Measurements from ENCODE around the gene CREB3. TPM values are rescaled to one million over a fixed set of nuclear protein-coding genes. Genes with fewer than 3 reads are reported as not detected.

The CREB3 gene, protein sequence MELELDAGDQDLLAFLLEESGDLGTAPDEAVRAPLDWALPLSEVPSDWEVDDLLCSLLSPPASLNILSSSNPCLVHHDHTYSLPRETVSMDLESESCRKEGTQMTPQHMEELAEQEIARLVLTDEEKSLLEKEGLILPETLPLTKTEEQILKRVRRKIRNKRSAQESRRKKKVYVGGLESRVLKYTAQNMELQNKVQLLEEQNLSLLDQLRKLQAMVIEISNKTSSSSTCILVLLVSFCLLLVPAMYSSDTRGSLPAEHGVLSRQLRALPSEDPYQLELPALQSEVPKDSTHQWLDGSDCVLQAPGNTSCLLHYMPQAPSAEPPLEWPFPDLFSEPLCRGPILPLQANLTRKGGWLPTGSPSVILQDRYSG
- total RNA-seq (2022; extraction: Qiagen RNA extraction; ENCODE audit: low read depth) = 55.1 to 65.3 TPM (median 58.7 TPM) in 5 replicates

DNA sequence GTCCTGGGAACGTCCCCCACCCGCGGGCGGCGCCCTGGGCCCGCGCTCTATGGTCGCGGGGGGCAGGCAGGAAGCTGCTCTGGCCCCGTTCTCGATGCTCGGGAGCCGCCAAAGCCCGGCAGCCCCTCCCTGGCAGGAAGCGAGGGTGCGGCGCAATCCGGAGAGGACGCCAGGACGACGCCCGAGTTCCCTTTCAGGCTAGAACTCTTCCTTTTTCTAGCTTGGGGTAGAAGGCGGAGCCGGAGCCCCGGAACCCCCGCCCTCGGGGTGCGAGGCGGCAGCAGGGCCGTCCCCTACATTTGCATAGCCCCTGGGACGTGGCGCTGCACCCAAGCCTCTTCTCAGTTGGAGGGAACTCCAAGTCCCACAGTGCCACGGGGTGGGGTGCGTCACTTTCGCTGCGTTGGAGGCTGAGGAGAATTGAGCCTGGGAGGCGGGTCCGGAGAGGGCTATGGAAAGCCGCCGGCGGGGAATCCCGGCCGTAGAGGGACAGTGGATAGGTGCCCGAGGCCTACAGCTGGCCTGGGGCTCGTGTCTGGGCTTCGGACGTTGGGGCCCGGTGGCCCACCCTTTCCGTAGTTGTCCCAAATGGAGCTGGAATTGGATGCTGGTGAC is at the start of gene CREB3, which contains the start of gene TLN1:
Gene CREB3, plus strand, starts transcription at position 482 of the 615 bp plus-strand sequence. Its CDS starts 107 bp downstream, at position 589.
Gene TLN1, minus strand, starts transcription at position 11 of the 615 bp plus-strand sequence. CDS start 6,501 bp downstream, outside the sequence.

DNA sequence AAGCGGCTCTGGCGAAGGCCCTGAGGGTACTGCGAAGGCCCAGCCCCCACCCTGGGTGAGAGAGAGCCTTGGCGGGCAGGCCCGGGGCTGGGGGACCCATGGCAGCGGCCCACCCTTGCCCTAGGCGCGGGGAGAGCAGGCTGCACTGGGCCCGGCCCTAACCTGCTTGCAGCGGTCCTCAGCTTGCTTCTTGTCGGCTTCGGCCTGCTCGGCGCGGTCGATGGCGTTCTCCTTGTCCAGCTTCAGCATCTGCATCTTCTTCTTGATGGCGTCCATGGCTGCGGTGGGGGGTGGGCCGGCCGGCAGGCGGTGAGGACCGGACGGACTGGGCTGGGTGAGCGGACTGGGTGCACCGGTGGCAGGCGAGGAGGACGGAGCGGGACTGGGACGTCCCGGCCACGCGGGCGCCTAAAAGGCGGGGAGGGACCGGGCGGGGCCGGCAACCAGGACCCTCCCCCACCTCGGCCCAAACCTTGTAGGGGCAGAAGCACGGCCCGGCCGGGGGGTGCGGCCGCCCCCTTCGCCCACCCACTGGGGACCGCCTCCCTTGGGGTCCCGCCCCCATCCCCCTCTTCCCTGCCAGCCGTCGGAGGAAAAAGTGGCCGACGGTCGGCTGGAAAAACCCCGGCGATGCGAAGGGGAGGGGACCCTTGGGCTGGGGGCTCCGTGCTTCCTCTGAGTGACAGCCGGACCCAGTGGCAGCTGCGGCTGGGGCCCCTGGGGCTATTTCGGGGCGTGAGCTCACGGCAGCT is 42.7 kb upstream of the CREB3 start, which contains the start of gene TPM2:
Gene TPM2, minus strand, starts transcription at position 384 of the 752 bp plus-strand sequence. Its CDS starts 108 bp downstream, at position 276.

DNA sequence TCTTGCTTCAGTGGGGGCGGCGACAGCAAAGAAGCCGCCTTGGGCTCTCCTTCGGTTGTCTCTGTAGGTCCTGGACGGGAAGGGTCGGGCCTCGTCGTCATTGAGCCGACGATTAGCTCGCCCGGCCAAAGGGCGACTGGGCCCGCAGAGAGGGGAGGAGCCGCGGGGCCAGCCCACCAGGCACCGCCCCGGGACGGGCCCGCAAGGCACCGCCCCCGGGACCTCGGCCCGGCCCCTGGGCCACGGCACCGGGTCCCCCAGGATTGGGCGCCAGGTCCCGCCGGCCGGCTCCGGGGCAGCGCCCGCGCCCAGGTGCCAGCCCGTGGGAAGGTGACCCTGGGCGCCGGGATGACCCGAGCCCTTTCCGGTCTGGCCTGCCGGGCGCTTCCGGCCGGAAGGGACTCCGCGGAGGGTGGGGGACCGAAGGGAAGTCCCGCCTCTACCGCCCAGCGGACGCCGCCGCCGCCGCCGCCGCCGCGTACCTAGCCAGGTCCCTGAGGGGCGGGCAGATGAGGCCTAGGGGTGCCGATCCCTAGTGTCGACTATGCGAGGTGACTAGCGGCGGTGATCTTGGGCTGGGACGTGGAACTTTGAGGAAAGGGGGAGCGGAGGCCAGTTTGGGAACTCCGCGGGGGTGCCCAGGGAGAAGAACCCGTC is 16.5 kb downstream of the CREB3 start, which contains the start of the genes GBA2 and RGP1:
Gene GBA2, minus strand, starts transcription at position 371 of the 657 bp plus-strand sequence. CDS start 524 bp downstream, outside the sequence.
Gene RGP1, plus strand, starts transcription at position 430 of the 657 bp plus-strand sequence. CDS start 469 bp downstream, outside the sequence.

DNA sequence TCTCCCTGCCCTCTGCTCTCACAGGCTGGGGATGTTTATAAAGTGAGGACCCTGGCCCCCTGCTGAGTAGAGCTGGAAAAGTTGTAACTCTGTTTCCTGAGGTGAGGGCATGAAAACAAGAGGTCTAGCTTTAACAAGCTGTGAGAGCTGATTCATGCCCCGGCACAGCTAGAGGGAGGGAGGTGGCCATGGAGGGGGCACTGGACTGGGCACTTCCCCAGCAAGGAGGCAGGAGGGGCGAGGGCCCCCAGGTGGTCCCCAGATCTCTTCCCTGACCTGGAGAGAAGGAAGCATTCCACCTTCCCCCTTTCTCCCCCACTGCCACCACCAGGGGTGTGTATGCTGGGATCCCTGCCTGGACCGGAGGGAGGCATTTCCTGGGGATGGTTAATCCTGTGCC is 21.8 kb downstream of the CREB3 start, which contains the start of gene MSMP:
Gene MSMP, minus strand, starts transcription at position 13 of the 400 bp plus-strand sequence. CDS start 147 bp downstream, outside the sequence.

Other genes with a start within 250 kb of the CREB3 start
- 18.2 to 39.9 TPM (median 32.4 TPM) in 5 replicates for gene RUSC2, start 242.6 kb upstream of the CREB3 start, total RNA-seq (2022; extraction: Qiagen RNA extraction; ENCODE audit: low read depth)
- gene TESK1, start 127.4 kb upstream of the CREB3 start, total RNA-seq (2022; extraction: Qiagen RNA extraction; ENCODE audit: low read depth) = 22.7 to 34.4 TPM (median 30.2 TPM) in 5 replicates
- 0.11 to 0.41 TPM (median 0.18 TPM) in 4 of 5 replicates, not detected in the other for gene CD72, start 114.3 kb upstream of the CREB3 start, total RNA-seq (2022; extraction: Qiagen RNA extraction; ENCODE audit: low read depth)
- gene SIT1, start 81.7 kb upstream of the CREB3 start, total RNA-seq (2022; extraction: Qiagen RNA extraction; ENCODE audit: low read depth) = not detected in 5 replicates
- 7.2 to 17.6 TPM (median 8.8 TPM) in 3 of 5 replicates, not detected in the others for gene RMRP, start 74.6 kb upstream of the CREB3 start, total RNA-seq (2022; extraction: Qiagen RNA extraction; ENCODE audit: low read depth)
- 19.3 to 29.9 TPM (median 27.5 TPM) in 5 replicates for gene CCDC107, start 74.4 kb upstream of the CREB3 start, total RNA-seq (2022; extraction: Qiagen RNA extraction; ENCODE audit: low read depth)
- gene ARHGEF39, start 67.5 kb upstream of the CREB3 start, total RNA-seq (2022; extraction: Qiagen RNA extraction; ENCODE audit: low read depth) = 14.7 to 19.5 TPM (median 18.0 TPM) in 5 replicates
- 3.0 to 7.1 TPM (median 6.1 TPM) in 5 replicates for gene CA9, start 58.7 kb upstream of the CREB3 start, total RNA-seq (2022; extraction: Qiagen RNA extraction; ENCODE audit: low read depth)
- gene TPM2, start 42.7 kb upstream of the CREB3 start, total RNA-seq (2022; extraction: Qiagen RNA extraction; ENCODE audit: low read depth) = 628 to 733 TPM (median 691 TPM) in 5 replicates
- 89.5 to 138 TPM (median 130 TPM) in 5 replicates for gene TLN1, start 471 bp upstream of the CREB3 start, total RNA-seq (2022; extraction: Qiagen RNA extraction; ENCODE audit: low read depth)
- gene GBA2, start 16.6 kb downstream of the CREB3 start, total RNA-seq (2022; extraction: Qiagen RNA extraction; ENCODE audit: low read depth) = 22.0 to 42.9 TPM (median 33.7 TPM) in 5 replicates
- gene RGP1, start 16.6 kb downstream of the CREB3 start, total RNA-seq (2022; extraction: Qiagen RNA extraction; ENCODE audit: low read depth) = 11.3 to 19.1 TPM (median 16.9 TPM) in 5 replicates
- gene MSMP, start 21.6 kb downstream of the CREB3 start, total RNA-seq (2022; extraction: Qiagen RNA extraction; ENCODE audit: low read depth) = 0.62 TPM in 1 of 5 replicates, not detected in the others
- 3.2 to 7.5 TPM (median 6.1 TPM) in 5 replicates for gene NPR2, start 58.9 kb downstream of the CREB3 start, total RNA-seq (2022; extraction: Qiagen RNA extraction; ENCODE audit: low read depth)
- 0.32 to 0.72 TPM (median 0.56 TPM) in 4 of 5 replicates, not detected in the other for gene SPAG8, start 79.6 kb downstream of the CREB3 start, total RNA-seq (2022; extraction: Qiagen RNA extraction; ENCODE audit: low read depth)
- gene HINT2, start 82.4 kb downstream of the CREB3 start, total RNA-seq (2022; extraction: Qiagen RNA extraction; ENCODE audit: low read depth) = 58.4 to 99.6 TPM (median 93.8 TPM) in 5 replicates
- not detected in 5 replicates for gene FAM221B, start 96.1 kb downstream of the CREB3 start, total RNA-seq (2022; extraction: Qiagen RNA extraction; ENCODE audit: low read depth)
- 1.8 to 4.3 TPM (median 3.1 TPM) in 5 replicates for gene TMEM8B, start 96.6 kb downstream of the CREB3 start, total RNA-seq (2022; extraction: Qiagen RNA extraction; ENCODE audit: low read depth)
- gene OR13J1, start 137.7 kb downstream of the CREB3 start, total RNA-seq (2022; extraction: Qiagen RNA extraction; ENCODE audit: low read depth) = not detected in 5 replicates
- gene HRCT1, start 173.5 kb downstream of the CREB3 start, total RNA-seq (2022; extraction: Qiagen RNA extraction; ENCODE audit: low read depth) = 0.18 to 0.61 TPM (median 0.26 TPM) in 4 of 5 replicates, not detected in the other
- gene SPAAR, start 176.8 kb downstream of the CREB3 start, total RNA-seq (2022; extraction: Qiagen RNA extraction; ENCODE audit: low read depth) = 0.15 to 0.16 TPM in 2 of 5 replicates, not detected in the others
- not detected in 5 replicates for gene OR2S2, start 225.5 kb downstream of the CREB3 start, total RNA-seq (2022; extraction: Qiagen RNA extraction; ENCODE audit: low read depth)